K562 (cell line): ENCODE results near the gene CNR2. TPM values are rescaled to one million over a fixed set of nuclear protein-coding genes. Genes with fewer than 3 reads are reported as not detected.

Experiments
- ATAC-seq: fragments of 200-7000 bp; cut with Tn5 transposase; 3 replicates; pipeline ENCODE4 v1.9.1; 2020; ENCODE audit warnings: moderate library complexity
- BruUV-seq: library from RNA; stranded (reverse); fragments of 400-500 nt; replicated peaks from 2 replicates; lab custom pipeline; 2021; lab: Mats Ljungman, UMichigan
- CTCF ChIA-PET: fragments of 300-600 bp; formaldehyde crosslinking; extraction: SDS; loops from one replicate; lab custom pipeline; 2021; ENCODE audit warnings: low intra/inter-chr PET ratio; lab: Yijun Ruan, JAX
- POLR2A ChIA-PET: fragments of 300-600, 350-650 bp; sonication (Branson Sonifier 250); formaldehyde crosslinking; extraction: SDS; loops from one replicate; lab custom pipeline; 2021; ENCODE audit warnings: antibody characterized with exemption, inconsistent platforms; lab: Yijun Ruan, JAX
- DNase-seq, 4 experiments: peaks; one replicate each; pipeline versions ENCODE4 v3.0.0 to v3.0.0-alpha.2; 2011 to 2018; ENCODE audit warnings: low spot score in 3 of 4, mixed read lengths in 3 of 4; ENCODE audit errors: extremely low read depth in 1 of 4
- FAIRE-seq: peaks from 2 replicates; lab custom pipeline; 2011; peaks lifted over from hg19 to GRCh38; lab: Jason Lieb, UNC
- H2AFZ ChIP-seq: 2 replicates; pipeline ENCODE4 v1.6.0; 2011; ENCODE audit warnings: low read depth, low read length, control low read depth, inconsistent platforms
- H3K27ac ChIP-seq: fragments of 200-600 bp; 3 replicates; pipeline ENCODE4 v1.8.0; 2011; ENCODE audit warnings: low read depth, mild to moderate bottlenecking, control low read depth, inconsistent platforms, low read length, moderate library complexity, mixed read lengths; ENCODE audit errors: extremely low read depth
- H3K27me3 ChIP-seq, 2 experiments: fragments of 300-600 bp in 1 of 2; 2 replicates in 1 of 2; 3 replicates in 1 of 2; pipeline versions ENCODE4 v1.6.0 to v1.8.0; 2011; ENCODE audit warnings: inconsistent platforms in 2 of 2, low read length in 2 of 2, mild to moderate bottlenecking in 1 of 2, mixed read lengths in 1 of 2, moderate library complexity in 1 of 2; ENCODE audit not compliant: control insufficient read depth in 2 of 2, insufficient read depth in 2 of 2
- H3K36me3 ChIP-seq: fragments of 300-600 bp; 3 replicates; pipeline ENCODE4 v1.8.0; 2011; ENCODE audit warnings: mild to moderate bottlenecking, low read length, inconsistent platforms; ENCODE audit not compliant: control insufficient read depth, insufficient read depth
- H3K4me1 ChIP-seq, 2 experiments: fragments of 200-600 bp in 1 of 2; replicated peaks in 1 of 2; 2 replicates in 1 of 2; 3 replicates in 1 of 2; pipeline versions ENCODE4 v1.5.1 to v1.8.0; 2011; ENCODE audit warnings: inconsistent platforms in 2 of 2, low read length in 2 of 2, mild to moderate bottlenecking in 1 of 2, mixed read lengths in 1 of 2, moderate library complexity in 1 of 2; ENCODE audit not compliant: control insufficient read depth in 2 of 2, insufficient read depth in 2 of 2
- H3K4me2 ChIP-seq: 2 replicates; pipeline ENCODE4 v1.6.1; 2011; ENCODE audit warnings: low read length, control low read depth, inconsistent platforms, mixed read lengths; ENCODE audit not compliant: insufficient read depth
- H3K4me3 ChIP-seq: fragments of 200-600 bp; sonication (generic), shearing (Covaris generic); 2 replicates; pipeline ENCODE4 v1.5.1; 2016; ENCODE audit warnings: control low read depth, inconsistent platforms
- H3K79me2 ChIP-seq: fragments of 200-600 bp; 3 replicates; pipeline ENCODE4 v1.8.0; 2011; ENCODE audit warnings: low read length, inconsistent platforms; ENCODE audit not compliant: control insufficient read depth, insufficient read depth
- H3K9ac ChIP-seq, 2 experiments: 2 replicates each; pipeline versions ENCODE4 v1.6.0 to v1.6.1; 2011; ENCODE audit warnings: low read depth in 2 of 2, low read length in 2 of 2, control low read depth in 1 of 2, inconsistent platforms in 1 of 2, mild to moderate bottlenecking in 1 of 2, mixed read lengths in 1 of 2; ENCODE audit not compliant: insufficient read depth in 1 of 2
- H3K9me1 ChIP-seq: one replicate; pipeline ENCODE4 v1.6.0; 2011; ENCODE audit warnings: inconsistent platforms, mild to moderate bottlenecking, low read length, moderate library complexity; ENCODE audit not compliant: control insufficient read depth, insufficient read depth
- H3K9me3 ChIP-seq: replicated peaks from 2 replicates; pipeline ENCODE4 v1.5.1; 2011; ENCODE audit warnings: low read depth, low read length, inconsistent platforms; ENCODE audit not compliant: control insufficient read depth, insufficient read depth
- H4K20me1 ChIP-seq: replicated peaks from 2 replicates; pipeline ENCODE4 v1.6.1; 2011; ENCODE audit warnings: low read length, inconsistent platforms, mixed read lengths; ENCODE audit not compliant: control insufficient read depth, insufficient read depth
- ATF7 ChIP-seq: fragments of 450-650 bp; IDR thresholded peaks from 2 replicates; pipeline ENCODE4 v1.7.1; 2014; ENCODE audit warnings: mild to moderate bottlenecking, moderate library complexity
- CREM ChIP-seq: IDR thresholded peaks from 2 replicates; pipeline ENCODE4 v1.6.1; 2014; ENCODE audit warnings: antibody characterized with exemption, low read depth
- FIP1L1 ChIP-seq: fragments of 200-400 bp; formaldehyde crosslinking; IDR thresholded peaks from 2 replicates; pipeline ENCODE4 v1.6.1; 2018; ENCODE audit warnings: mild to moderate bottlenecking, low read depth, low read length; ENCODE audit not compliant: poor library complexity, severe bottlenecking
- FOXA1 ChIP-seq: fragments of 450-650 bp; IDR thresholded peaks from 2 replicates; pipeline ENCODE4 v1.6.1; 2016; ENCODE audit warnings: mild to moderate bottlenecking, borderline replicate concordance
- GTF2A2 ChIP-seq: IDR thresholded peaks from 2 replicates; pipeline ENCODE4 v1.6.1; 2016; ENCODE audit warnings: mild to moderate bottlenecking, missing genetic modification characterization, missing compliant biosample characterization
- HDAC2 ChIP-seq: fragments of 450-650 bp; IDR thresholded peaks from 2 replicates; pipeline ENCODE4 v1.6.1; 2016; ENCODE audit warnings: mild to moderate bottlenecking
- KLF1 ChIP-seq: fragments of 450-650 bp; IDR thresholded peaks from 2 replicates; pipeline ENCODE4 v1.6.1; 2016; ENCODE audit warnings: missing genetic modification characterization, missing compliant biosample characterization
- MEF2A ChIP-seq: IDR thresholded peaks from 2 replicates; pipeline ENCODE4 v1.6.1; 2011; ENCODE audit warnings: low read depth, mild to moderate bottlenecking, low read length, moderate library complexity; ENCODE audit not compliant: control insufficient read depth
- NBN ChIP-seq: fragments of 450-650 bp; IDR thresholded peaks from 2 replicates; pipeline ENCODE4 v1.6.1; 2016; ENCODE audit warnings: low read depth, mild to moderate bottlenecking
- NCOA1 ChIP-seq: fragments of 450-650 bp; IDR thresholded peaks from 2 replicates; pipeline ENCODE4 v1.6.1; 2016; ENCODE audit warnings: low read depth
- PML ChIP-seq: IDR thresholded peaks from 2 replicates; pipeline ENCODE4 v1.6.1; 2012; ENCODE audit warnings: low read length, inconsistent platforms
- RCOR1 ChIP-seq, 2 experiments: IDR thresholded peaks; 2 replicates each; pipeline ENCODE4 v1.6.1; 2012; ENCODE audit warnings: low read depth in 2 of 2, low read length in 2 of 2, borderline replicate concordance in 1 of 2, improper control_type of control experiment in 1 of 2
- RFX7 ChIP-seq: fragments of 250-450 bp; sonication (Bioruptor Pico); IDR thresholded peaks from 2 replicates; pipeline ENCODE4 v1.5.1; 2021; ENCODE audit warnings: mild to moderate bottlenecking
- SIN3B ChIP-seq: fragments of 450-650 bp; IDR thresholded peaks from 2 replicates; pipeline ENCODE4 v1.6.1; 2017; ENCODE audit warnings: low read depth, mild to moderate bottlenecking, moderate library complexity
- SIRT6 ChIP-seq: IDR thresholded peaks from one replicate; pipeline ENCODE4 v1.6.1; 2012; ENCODE audit warnings: low read depth, mild to moderate bottlenecking, control low read depth, inconsistent platforms, low read length, moderate library complexity
- SMARCB1 ChIP-seq: IDR thresholded peaks from 2 replicates; pipeline ENCODE4 v1.6.1; 2011; ENCODE audit warnings: improper control_type of control experiment, low read depth; ENCODE audit not compliant: insufficient read length
- YBX1 ChIP-seq: fragments of 450-650 bp; IDR thresholded peaks from 2 replicates; pipeline ENCODE4 v1.7.1; 2016; ENCODE audit warnings: mild to moderate bottlenecking
- YY1 ChIP-seq, 3 experiments: IDR thresholded peaks; 2 replicates each; pipeline ENCODE4 v1.6.1; 2011; ENCODE audit warnings: low read length in 2 of 3, mild to moderate bottlenecking in 2 of 3, moderate library complexity in 2 of 3, borderline replicate concordance in 1 of 3, control low read depth in 1 of 3, low read depth in 1 of 3; ENCODE audit not compliant: insufficient read depth in 3 of 3, insufficient replicate concordance in 2 of 3, control insufficient read depth in 1 of 3, insufficient read length in 1 of 3; ENCODE audit errors: extremely low read depth in 1 of 3
- ZKSCAN1 ChIP-seq: fragments of 150-350 bp; IDR thresholded peaks from 2 replicates; pipeline ENCODE4 v1.6.1; 2016; ENCODE audit warnings: low read depth, low read length
- ZNF436 ChIP-seq: fragments of 250-450, 450-650 bp; sonication (Bioruptor Pico); formaldehyde crosslinking; IDR thresholded peaks from 2 replicates; pipeline ENCODE4 v1.7.0; 2020; ENCODE audit warnings: mild to moderate bottlenecking
- ZNF75A ChIP-seq: fragments of 450-650 bp; formaldehyde crosslinking; IDR thresholded peaks from 2 replicates; pipeline ENCODE4 v1.4.0; 2020; ENCODE audit warnings: mild to moderate bottlenecking
- WGBS: fragments of 100-300 bp; shearing (Covaris generic); methylation state at CpG from one replicate; pipeline ENCODE4 v1.1.6; 2016; ENCODE audit warnings: low coverage, mixed read lengths; ENCODE audit not compliant: insufficient coverage; ENCODE audit errors: missing lambda C conversion rate; 5-methylcytosine and 5-hydroxymethylcytosine counted together
- in situ Hi-C: fragments of 300-500 bp; cut with MboI; formaldehyde crosslinking; loops from 4 replicates; pipeline ENCODE4 v1.15.0; 2018; ENCODE audit warnings: inconsistent platforms, mixed read lengths
- intact Hi-C: fragments of 100-400 bp; cut with micrococcal nuclease; formaldehyde crosslinking; loops from 2 replicates; pipeline ENCODE4 v1.14.2; 2022
- polyA plus RNA-seq, 8 experiments: library from polyadenylated mRNA; depleted of rRNA in 4 of 8; stranded (reverse) in 5 of 8; unstranded in 3 of 8; fragments of >200 nt; fragmentation: Nextera tagmentation in 2 of 8; fragmentation: Illumina TruSeq in 1 of 8; extraction: Ambion mirVana in 2 of 8; extraction: Trizol in 1 of 8; gene quantifications; 2 replicates each; pipeline versions ENCODE4 v1.2.1 to v1.2.3, GENCODE V29; 2011 to 2014; ENCODE audit warnings: inconsistent platforms in 1 of 8, missing spikeins in 1 of 8
- total RNA-seq, 7 experiments: library from RNA; depleted of rRNA in 6 of 7; stranded (reverse); fragments of >200 nt in 6 of 7; fragmentation: Illumina TruSeq in 2 of 7; extraction: Trizol in 2 of 7; gene quantifications; 2 replicates each; pipeline versions ENCODE4 v1.2.1 to v1.2.3, GENCODE V29; 2011 to 2021; ENCODE audit warnings: low replicate concordance in 1 of 7
- TF ChIP-seq, protein P1 (sequence below): fragments of 450-650 bp; formaldehyde crosslinking; conservative IDR thresholded peaks from 2 replicates; pipeline ENCODE4 v1.4.0; 2022; ENCODE audit warnings: mild to moderate bottlenecking, missing genetic modification characterization

The CNR2 gene
- total and polyA plus RNA-seq, 9 of the 15 experiments (the other 6 are each of a cell fraction or from before 2014, with no cell fraction given), result not detected

DNA sequence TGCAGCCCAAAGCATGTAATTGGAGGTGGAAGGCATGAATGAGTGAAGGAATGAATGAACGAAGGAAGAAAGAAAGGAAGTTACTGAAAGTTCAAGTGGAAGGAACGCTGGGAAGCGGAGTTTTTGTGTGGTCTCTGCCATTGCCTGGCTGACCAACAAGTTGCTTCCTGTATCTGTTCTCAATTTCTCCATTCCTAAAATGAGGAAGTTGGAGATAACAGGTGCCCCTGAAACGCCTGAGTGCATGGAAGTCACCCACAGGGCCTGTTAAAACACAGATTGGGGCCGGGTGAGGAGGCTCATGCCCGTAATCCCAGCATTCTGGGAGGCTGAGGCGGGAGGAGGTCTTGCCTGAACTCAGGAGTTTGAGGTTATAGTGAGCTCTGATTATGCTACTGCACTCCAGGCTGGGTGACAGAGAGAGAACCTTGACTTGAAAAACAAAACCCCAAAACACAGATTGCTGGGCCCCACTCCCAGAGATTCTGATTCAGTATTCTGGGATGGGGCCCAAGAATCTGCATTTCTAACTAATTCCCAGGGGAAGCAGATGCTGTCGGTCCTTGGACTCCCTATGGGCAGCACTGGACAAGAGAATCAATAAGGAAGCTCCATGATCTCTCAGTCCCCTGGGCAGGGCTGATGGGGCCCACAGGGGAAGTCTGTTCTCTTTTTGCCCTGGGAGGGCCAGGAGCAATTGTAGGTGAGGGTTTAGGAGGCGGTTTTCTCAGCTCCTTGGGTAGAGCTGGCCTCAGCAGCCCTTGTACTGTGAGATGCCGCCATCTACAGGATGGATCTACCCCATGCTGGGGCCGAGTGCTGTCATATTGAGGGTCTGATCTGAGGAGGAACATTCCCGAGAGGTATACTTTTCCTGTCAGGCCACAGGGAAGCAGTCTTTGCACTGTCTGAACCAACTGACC is 3.3 kb upstream of the CNR2 start:
- peak overlapping the region; percentile 84 for H2AFZ ChIP-seq
- no peaks in the 10 kb centered on the region for H3K27me3 ChIP-seq
- ATAC-seq (peak; percentile 93), FAIRE-seq (peak; percentile 84), DNase-seq (peak; percentile 84 to 90 (median 86))
- CTCF ChIA-PET, result interaction anchor here (0.6 to 2.3 kb wide), 8 partner anchors 20 to 1843 kb away, joined by 3 to 22 read pairs (median 5); no protein-coding TSS in a partner anchor
- BruUV-seq, result no TSS peak
- intact Hi-C loops, result loop anchor here (1.0 to 5.0 kb wide), 4 partner anchors 49 to 372 kb away; partner anchors contain the start of gene FUCA1
- H3K4me1 ChIP-seq, result peaks cover 30 to 48% of the 10 kb centered on the region in 2 experiments
- in situ Hi-C loops, result no loop called here
- peak overlapping the region; percentile 5; the same call in 1 of the 2 replicates for H3K4me2 ChIP-seq
- POLR2A ChIA-PET, result interaction anchor here (0.5 to 1.8 kb wide), 11 partner anchors 15 to 426 kb away, joined by 3 to 5 read pairs (median 4); partner anchors contain the start of genes PITHD1 and RPL11
- peak overlapping the region in 1 of 2 experiments; percentile 27; a peak in 1 of 4 replicates for H3K9ac ChIP-seq
- H3K9me3 ChIP-seq, result no peaks in the 10 kb centered on the region
- no peaks in the 10 kb centered on the region for H3K79me2 ChIP-seq
- WGBS, result 27% methylated on average over 12 of the region's 12 CpGs
- H3K27ac ChIP-seq, result peak overlapping the region; percentile 9; the same call in 1 of the 3 replicates
- no peak overlapping the region for H3K4me3 ChIP-seq
- no peaks in the 10 kb centered on the region for H3K36me3 ChIP-seq
- H4K20me1 ChIP-seq, result no peaks in the 10 kb centered on the region
- no peaks in the 10 kb centered on the region for H3K9me1 ChIP-seq
- TF ChIP-seq RFX7 (CRISPR knock-in tag), result no peak
- TF ChIP-seq SIN3B, result no peak
- TF ChIP-seq MEF2A, result 0 out of 2 replicates have a peak, but pooled peaks have one; percentile 15
- TF ChIP-seq GTF2A2 (tag), result no peak
- TF ChIP-seq NCOA1, result no peak
- TF ChIP-seq, protein P1, sequence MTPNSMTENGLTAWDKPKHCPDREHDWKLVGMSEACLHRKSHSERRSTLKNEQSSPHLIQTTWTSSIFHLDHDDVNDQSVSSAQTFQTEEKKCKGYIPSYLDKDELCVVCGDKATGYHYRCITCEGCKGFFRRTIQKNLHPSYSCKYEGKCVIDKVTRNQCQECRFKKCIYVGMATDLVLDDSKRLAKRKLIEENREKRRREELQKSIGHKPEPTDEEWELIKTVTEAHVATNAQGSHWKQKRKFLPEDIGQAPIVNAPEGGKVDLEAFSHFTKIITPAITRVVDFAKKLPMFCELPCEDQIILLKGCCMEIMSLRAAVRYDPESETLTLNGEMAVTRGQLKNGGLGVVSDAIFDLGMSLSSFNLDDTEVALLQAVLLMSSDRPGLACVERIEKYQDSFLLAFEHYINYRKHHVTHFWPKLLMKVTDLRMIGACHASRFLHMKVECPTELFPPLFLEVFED (CRISPR knock-in tag), result no peak
- no peak for TF ChIP-seq ZKSCAN1
- TF ChIP-seq FIP1L1, result no peak
- no peak for TF ChIP-seq FOXA1
- TF ChIP-seq RCOR1 (IDR thresholded peaks at IDR 0.05; ENCODE audit: borderline replicate concordance in 1 of 2, low read depth in 2 of 2, low read length in 2 of 2), result peak in 1 of 2 experiments; percentile 26; a peak in 1 of 4 replicates
- no peak for TF ChIP-seq ZNF75A (CRISPR knock-in tag)
- no peak for TF ChIP-seq YBX1
- TF ChIP-seq SIRT6, result no peak
- 0 out of 2 replicates have a peak, but pooled peaks have one; percentile 26 for TF ChIP-seq CREM
- TF ChIP-seq NBN, result peak; percentile 66; the same call in 1 of the 2 replicates
- TF ChIP-seq ATF7, result peak; percentile 42; the same call in 1 of the 2 replicates
- TF ChIP-seq PML, result peak; percentile 25; the same call in 1 of the 2 replicates
- peak; percentile 27; the same call in 1 of the 2 replicates for TF ChIP-seq HDAC2
- peak; percentile 31 for TF ChIP-seq SMARCB1
- no peak for TF ChIP-seq YY1 (IDR thresholded peaks at IDR 0.05; ENCODE audit: borderline replicate concordance in 1 of 3, control insufficient read depth in 1 of 3, extremely low read depth in 1 of 3, insufficient read depth in 3 of 3, insufficient read length in 1 of 3, insufficient replicate concordance in 2 of 3, low read depth in 1 of 3, low read length in 2 of 3)
- TF ChIP-seq ZNF436, result no peak
- no peak for TF ChIP-seq KLF1
